ENCODE measurements around the gene HLA-DPB1.

GRCh38 chr6:33078442-33078841, 2.7 kb downstream of the HLA-DPB1 start:
- TF ChIP-seq CTCF (conservative IDR thresholded peaks at IDR 0.05 in 1 of 2, IDR thresholded peaks at IDR 0.05 in 1 of 2; ENCODE audit: low read depth in 1 of 2, low read length in 2 of 2) (no peak), EZH2 (IDR thresholded peaks at IDR 0.05; ENCODE audit: low read length, missing control alignments) (no peak)
